Lung (tissue), 16 donors: ENCODE measurements around the gene NRIP3. TPM values are rescaled to one million over a fixed set of nuclear protein-coding genes. Genes with fewer than 3 reads are reported as not detected.

Experiments used
- ATAC-seq: fragments of 200-7000 bp; cut with Tn5 transposase; one replicate; pipeline ENCODE4 v1.9.1; 2020; ENCODE audit warnings: moderate number of reproducible peaks; ENCODE audit not compliant: insufficient read depth, low FRiP score
- DNase-seq, 3 donors: peaks; one replicate each; pipeline ENCODE4 v3.0.0-alpha.2; 2013 to 2017
- H3K27ac ChIP-seq, 2 donors: one replicate each; pipeline ENCODE4 v1.5.1; 2013; ENCODE audit warnings: mild to moderate bottlenecking in 2 of 2, moderate library complexity in 2 of 2, control low read depth in 1 of 2, inconsistent platforms in 1 of 2, low read depth in 1 of 2, low read length in 1 of 2
- H3K27me3 ChIP-seq, 3 donors: one replicate each; pipeline ENCODE4 v1.5.1; 2013; ENCODE audit warnings: low read length in 2 of 3; ENCODE audit not compliant: control insufficient read depth in 3 of 3, insufficient read depth in 3 of 3
- H3K36me3 ChIP-seq, 4 donors: one replicate each; pipeline ENCODE4 v1.5.1; 2013; ENCODE audit warnings: low read length in 4 of 4, mild to moderate bottlenecking in 1 of 4, moderate library complexity in 1 of 4; ENCODE audit not compliant: control insufficient read depth in 4 of 4, insufficient read depth in 4 of 4
- H3K4me1 ChIP-seq, 5 donors: one replicate each; pipeline ENCODE4 v1.5.1; 2013; ENCODE audit warnings: low read length in 5 of 5, mild to moderate bottlenecking in 2 of 5, moderate library complexity in 1 of 5; ENCODE audit not compliant: control insufficient read depth in 5 of 5, insufficient read depth in 5 of 5
- H3K4me3 ChIP-seq: one replicate; pipeline ENCODE4 v1.5.1; 2013; ENCODE audit warnings: mild to moderate bottlenecking, control low read depth, moderate library complexity
- H3K9ac ChIP-seq, 2 donors: one replicate each; pipeline ENCODE4 v1.5.1; 2013; ENCODE audit warnings: low read length in 2 of 2, control low read depth in 1 of 2; ENCODE audit not compliant: insufficient read depth in 1 of 2
- H3K9me3 ChIP-seq, 4 donors: one replicate each; pipeline ENCODE4 v1.5.1; 2013; ENCODE audit warnings: low read length in 3 of 4, mild to moderate bottlenecking in 1 of 4, moderate library complexity in 1 of 4; ENCODE audit not compliant: control insufficient read depth in 4 of 4, insufficient read depth in 3 of 4
- WGBS, 2 donors: extraction: QIAGEN DNeasy Blood & Tissue Kit; methylation state at CpG; one replicate each; pipeline ENCODE4 v1.1.7; 2013; 5-methylcytosine and 5-hydroxymethylcytosine counted together
- long read RNA-seq, 5 donors: transcript quantifications; one replicate each; lab custom pipeline, GENCODE V29; 2026
- polyA plus RNA-seq, 2 donors: library from polyadenylated mRNA; stranded (reverse); fragments of 200-250 nt; gene quantifications; one replicate each; pipeline ENCODE4 v1.2.1, GENCODE V29; 2013
- total RNA-seq, 2 donors: library from RNA; depleted of rRNA in 1 of 2; stranded (reverse); fragments of >200 nt in 1 of 2; gene quantifications; one replicate each; pipeline ENCODE4 v1.2.1, GENCODE V29; 2014 to 2021
- TF ChIP-seq, protein P1 (sequence below): IDR thresholded peaks from 2 replicates; pipeline ENCODE4 v1.5.1; 2012; ENCODE audit warnings: mild to moderate bottlenecking; ENCODE audit errors: control extremely low read depth, extremely low read depth
- donor health status: control.
- donor health status: control.
- donor health status: Bipolar disorder and iron deficiency.
- donor health status: healthy.
- donor health status: DM: yes; HTN: yes; CAD: no.

The NRIP3 gene
- 1 to 10 TPM; 1.9 to 2.2 TPM for total RNA-seq
- polyA plus RNA-seq, result 1 to 10 TPM in 1 of 2 donors, under 1 TPM in 1; 0.28 to 2.0 TPM
- long read RNA-seq, donor 1, partial matches to known transcripts, result 0 of 1 reads
- long read RNA-seq, donor 1, other reads (novel, unspliced or antisense), result 0 of 1 reads
- long read RNA-seq, donor 2, result 0 reads
- long read RNA-seq, donor 3, result 0 reads
- long read RNA-seq, donor 4, partial matches to known transcripts, result 0 of 1 reads
- long read RNA-seq, donor 4, other reads (novel, unspliced or antisense), result 0 of 1 reads
- long read RNA-seq, donor 5, partial matches to known transcripts, result 0 of 2 reads
- long read RNA-seq, donor 5, other reads (novel, unspliced or antisense), result 0 of 2 reads

DNA sequence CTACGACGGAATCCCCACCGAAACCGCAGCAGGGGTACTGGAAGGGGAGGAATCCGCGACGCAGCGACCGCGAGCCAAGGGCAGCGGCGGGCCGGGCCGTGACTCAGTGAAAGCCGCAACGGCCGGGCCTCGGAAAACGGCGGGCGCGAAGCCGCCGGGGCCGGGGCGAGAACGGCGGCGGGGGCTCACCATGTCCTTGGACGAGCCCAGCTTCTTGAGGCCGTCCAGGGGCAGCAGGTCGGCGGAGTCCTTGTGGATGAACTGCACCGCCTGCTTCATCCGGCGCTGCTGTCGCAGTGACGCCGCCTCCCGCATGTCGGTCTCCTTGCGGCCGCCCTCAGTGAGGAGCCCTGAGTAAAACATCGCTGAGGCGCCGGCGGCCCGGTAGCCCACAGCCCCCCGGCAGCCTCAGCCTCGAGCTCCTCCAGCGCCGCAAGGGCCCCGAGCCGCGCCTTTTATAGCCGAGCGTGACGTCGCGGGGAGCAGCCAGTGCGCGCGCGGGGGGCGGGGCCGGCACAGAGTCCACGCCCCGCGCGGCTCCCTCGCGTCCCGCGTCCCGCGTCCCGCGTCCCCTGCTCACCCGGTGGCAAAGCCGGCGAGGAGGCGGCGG lies at the start of gene NRIP3:
TSS of gene NRIP3 (minus strand) at position 429 of the 610 bp plus-strand sequence. CDS start at position 363, 66 bp downstream.
- TF ChIP-seq, protein P1, sequence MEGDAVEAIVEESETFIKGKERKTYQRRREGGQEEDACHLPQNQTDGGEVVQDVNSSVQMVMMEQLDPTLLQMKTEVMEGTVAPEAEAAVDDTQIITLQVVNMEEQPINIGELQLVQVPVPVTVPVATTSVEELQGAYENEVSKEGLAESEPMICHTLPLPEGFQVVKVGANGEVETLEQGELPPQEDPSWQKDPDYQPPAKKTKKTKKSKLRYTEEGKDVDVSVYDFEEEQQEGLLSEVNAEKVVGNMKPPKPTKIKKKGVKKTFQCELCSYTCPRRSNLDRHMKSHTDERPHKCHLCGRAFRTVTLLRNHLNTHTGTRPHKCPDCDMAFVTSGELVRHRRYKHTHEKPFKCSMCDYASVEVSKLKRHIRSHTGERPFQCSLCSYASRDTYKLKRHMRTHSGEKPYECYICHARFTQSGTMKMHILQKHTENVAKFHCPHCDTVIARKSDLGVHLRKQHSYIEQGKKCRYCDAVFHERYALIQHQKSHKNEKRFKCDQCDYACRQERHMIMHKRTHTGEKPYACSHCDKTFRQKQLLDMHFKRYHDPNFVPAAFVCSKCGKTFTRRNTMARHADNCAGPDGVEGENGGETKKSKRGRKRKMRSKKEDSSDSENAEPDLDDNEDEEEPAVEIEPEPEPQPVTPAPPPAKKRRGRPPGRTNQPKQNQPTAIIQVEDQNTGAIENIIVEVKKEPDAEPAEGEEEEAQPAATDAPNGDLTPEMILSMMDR, result no peak
- ATAC-seq (peak; percentile 76), DNase-seq (peak; percentile 63 to 77 (median 71))
- 0 to 2% methylated on average over 69 to 83 of the region's 83 CpGs for WGBS, 2 donors
- H3K27me3 ChIP-seq, result peaks cover 0 to 22% (median 21%) of the 10 kb centered on the region in 3 donors
- H3K4me3 ChIP-seq, result peak within 1 kb of the TSS; percentile 16
- H3K4me1 ChIP-seq, result peaks cover 0 to 15% (median 3%) of the 10 kb centered on the region in 5 donors
- no peak within 1 kb of the TSS for H3K9ac ChIP-seq
- no peaks in the 10 kb centered on the region for H3K36me3 ChIP-seq
- peaks cover 0 to 2% (median 0%) of the 10 kb centered on the region in 4 donors for H3K9me3 ChIP-seq
- H3K27ac ChIP-seq, result no peak within 1 kb of the TSS

DNA sequence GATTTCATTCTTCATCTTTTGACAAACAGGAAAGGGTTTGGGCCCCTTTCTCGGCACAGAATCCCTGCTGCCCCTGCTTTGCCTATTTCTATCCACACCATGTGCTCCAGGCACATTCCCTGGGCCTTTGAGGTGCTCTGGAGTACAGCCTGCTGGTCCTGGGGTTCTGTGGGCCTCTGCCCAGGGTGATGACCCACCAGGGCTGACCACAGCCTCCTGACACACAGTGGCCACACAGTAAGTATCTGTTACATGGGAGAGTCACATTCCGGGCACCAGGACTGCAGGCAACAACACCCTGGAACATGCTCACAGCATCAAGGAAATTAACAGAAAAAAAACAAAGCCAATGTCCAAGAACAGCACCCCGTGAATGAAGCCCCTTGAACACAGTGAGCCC lies 48.5 kb upstream of the NRIP3 start:
- TF ChIP-seq, protein P1, result no peak
- DNase-seq (no peak), ATAC-seq (no peak)
- WGBS, 2 donors, result 92 to 93% methylated on average over 3 of the region's 3 CpGs
- Histone ChIP-seq H3K9ac (no peak overlapping the region), H3K27me3 (no peaks in the 10 kb centered on the region), H3K4me3 (no peak overlapping the region), H3K9me3 (no peaks in the 10 kb centered on the region), H3K36me3 (peaks cover 0 to 8% (median 3%) of the 10 kb centered on the region in 4 donors), H3K27ac (no peak overlapping the region), H3K4me1 (peaks cover 0 to 39% (median 15%) of the 10 kb centered on the region in 5 donors)

DNA sequence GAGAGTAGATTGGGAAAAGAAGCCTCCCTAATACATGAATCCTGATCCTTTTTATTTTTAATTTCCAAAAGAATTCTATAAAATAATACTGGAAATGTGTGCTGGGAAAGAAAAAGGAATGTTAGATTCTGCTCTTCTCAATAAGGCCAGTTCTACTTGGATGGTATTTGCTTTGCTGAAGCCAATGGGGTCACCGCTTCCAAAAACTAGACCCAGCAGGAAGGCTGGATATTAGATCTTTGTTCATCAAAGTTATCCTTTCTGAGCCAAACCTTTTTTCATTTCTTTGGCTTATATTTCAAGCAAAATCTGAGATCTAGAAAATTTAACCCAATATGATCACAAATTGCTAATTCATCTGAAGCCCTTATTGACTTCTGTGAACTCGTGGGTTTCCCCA lies 46.2 kb upstream of the NRIP3 start:
- TF ChIP-seq, protein P1, result no peak
- Histone ChIP-seq H3K9ac (no peak overlapping the region), H3K27ac (no peak overlapping the region), H3K4me3 (no peak overlapping the region), H3K9me3 (no peaks in the 10 kb centered on the region), H3K27me3 (no peaks in the 10 kb centered on the region), H3K4me1 (peaks cover 0 to 42% (median 21%) of the 10 kb centered on the region in 5 donors), H3K36me3 (peaks cover 0 to under 1% (median 0%) of the 10 kb centered on the region in 4 donors)
- no peak for DNase-seq
- 95 to 98% methylated on average over 2 of the region's 2 CpGs for WGBS, 2 donors
- ATAC-seq, result no peak
